ENCODE results near the gene ARAP3.

- TF ChIP-seq POLR2AphosphoS5 (IDR thresholded peaks at IDR 0.05), result no peak
- TF ChIP-seq CTCF (IDR thresholded peaks at IDR 0.05; ENCODE audit: poor library complexity, severe bottlenecking), result no peak
- no peak for TF ChIP-seq REST (IDR thresholded peaks at IDR 0.05; ENCODE audit: borderline replicate concordance)
Observed at GRCh38 chr5:141608046-141608445, 74.0 kb downstream of the ARAP3 start.
